ENCODE data around the gene TTLL8.

DNA sequence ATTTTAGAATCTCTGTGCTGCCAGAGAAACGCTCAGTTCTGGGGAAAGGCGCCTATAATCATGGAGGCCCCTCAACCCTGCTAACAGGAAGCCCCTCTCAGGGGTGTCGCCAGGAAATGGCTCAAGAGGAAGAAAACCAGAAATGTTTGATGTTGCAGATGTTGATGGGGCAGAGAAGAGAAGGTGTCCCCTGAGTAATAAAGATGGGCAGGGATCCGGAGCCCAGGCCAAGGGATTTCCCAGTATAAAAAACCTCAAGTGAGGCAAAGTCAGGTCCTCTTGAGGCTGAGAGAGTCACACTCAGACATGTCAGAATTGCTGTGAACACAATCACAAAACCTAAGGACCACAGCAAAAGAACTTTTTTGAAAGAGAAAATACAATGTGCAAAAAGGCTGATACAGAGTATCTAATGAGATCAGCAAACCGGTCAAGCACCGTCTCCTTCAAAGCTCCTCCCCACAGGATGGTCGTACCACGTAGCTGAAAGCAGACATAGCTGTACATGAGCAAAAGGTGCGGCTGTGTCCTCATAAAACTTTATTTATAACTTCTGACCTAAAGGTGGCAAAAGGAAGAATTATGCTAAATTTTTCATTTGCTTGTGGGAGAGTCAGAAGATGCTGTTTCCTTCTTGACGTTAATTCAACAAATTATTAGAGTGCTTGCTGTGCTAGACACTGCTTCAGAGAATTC lies 43.9 kb upstream of the TTLL8 start:
- no peak for TF ChIP-seq POLR2A (IDR thresholded peaks at IDR 0.05)
- no peak for TF ChIP-seq CTCF (IDR thresholded peaks at IDR 0.05)
